PC-9 (cell line): ENCODE measurements around the gene MRPS5. TPM values are rescaled to one million over a fixed set of nuclear protein-coding genes. Genes with fewer than 3 reads are reported as not detected.

ENCODE experiments used
- BruUV-seq: library from RNA; stranded (reverse); fragments of 400-500 nt; replicated peaks from 2 replicates; lab custom pipeline; 2021; lab: Mats Ljungman, UMichigan
- CTCF ChIA-PET: fragments of 300-600 bp; sonication (Branson Sonifier 250); formaldehyde crosslinking; loops from one replicate; lab custom pipeline; 2022; ENCODE audit warnings: antibody characterized with exemption; lab: Charles Lee
- POLR2A ChIA-PET: fragments of 300-600 bp; sonication (Branson Sonifier 250); formaldehyde crosslinking; loops from one replicate; lab custom pipeline; 2022; ENCODE audit warnings: antibody characterized with exemption; ENCODE audit not compliant: unreplicated experiment; lab: Charles Lee
- DNase-seq, 2 experiments: peaks; one replicate each; pipeline versions ENCODE4 v3.0.0 to v3.0.0-alpha.2; 2015 to 2022; ENCODE audit warnings: mixed read lengths in 1 of 2
- H2AFZ ChIP-seq: fragments of 200-600 bp; sonication (generic); 2 replicates; pipeline ENCODE4 v1.8.1; 2017; ENCODE audit warnings: antibody characterized with exemption
- H3F3A ChIP-seq: fragments of 200-600 bp; sonication (generic); 2 replicates; pipeline ENCODE4 v1.8.1; 2017; ENCODE audit warnings: antibody characterized with exemption, mild to moderate bottlenecking, low read depth; ENCODE audit not compliant: insufficient read depth
- H3K27ac ChIP-seq: fragments of 200-600 bp; sonication (generic); 2 replicates; pipeline ENCODE4 v1.6.1; 2016; ENCODE audit warnings: mixed run types
- H3K27me3 ChIP-seq: fragments of 200-600 bp; sonication (generic); 2 replicates; pipeline ENCODE4 v1.6.1; 2016; ENCODE audit warnings: low read depth, mixed run types; ENCODE audit not compliant: insufficient read depth
- H3K36me3 ChIP-seq: fragments of 200-600 bp; sonication (generic); 2 replicates; pipeline ENCODE4 v1.6.1; 2016; ENCODE audit warnings: low read depth, mixed run types
- H3K4me1 ChIP-seq: fragments of 200-600 bp; sonication (generic); replicated peaks from 2 replicates; pipeline ENCODE4 v1.6.1; 2016; ENCODE audit warnings: mixed run types; ENCODE audit not compliant: insufficient read depth
- H3K4me2 ChIP-seq: fragments of 200-600 bp; sonication (generic); 2 replicates; pipeline ENCODE4 v1.6.1; 2017; ENCODE audit warnings: mixed run types
- H3K4me3 ChIP-seq: fragments of 200-600 bp; sonication (generic); 2 replicates; pipeline ENCODE4 v1.6.1; 2016; ENCODE audit warnings: mixed run types
- H3K79me2 ChIP-seq: fragments of 200-600 bp; sonication (generic); 2 replicates; pipeline ENCODE4 v1.6.1; 2017; ENCODE audit warnings: low read depth, mixed run types
- H3K9me2 ChIP-seq: fragments of 200-600 bp; sonication (generic); 2 replicates; pipeline ENCODE4 v1.8.1; 2017; ENCODE audit warnings: mild to moderate bottlenecking; ENCODE audit not compliant: insufficient read depth
- H3K9me3 ChIP-seq: fragments of 200-600 bp; sonication (generic); 2 replicates; pipeline ENCODE4 v1.8.1; 2016; ENCODE audit warnings: low read depth; ENCODE audit not compliant: insufficient read depth
- H4K20me1 ChIP-seq: fragments of 200-600 bp; sonication (generic); 2 replicates; pipeline ENCODE4 v1.8.1; 2017; ENCODE audit not compliant: insufficient read depth
- CTCF ChIP-seq: fragments of 200-600 bp; sonication (generic); conservative IDR thresholded peaks from 2 replicates; pipeline ENCODE4 v1.6.1; 2017; ENCODE audit warnings: mixed run types, antibody characterized with exemption, mild to moderate bottlenecking, moderate library complexity
- EZH2 ChIP-seq: fragments of 200-600 bp; sonication (generic); IDR thresholded peaks from 2 replicates; pipeline ENCODE4 v1.8.0; 2017; ENCODE audit warnings: antibody characterized with exemption, low read depth
- intact Hi-C: fragments of 100-400 bp; cut with micrococcal nuclease; formaldehyde crosslinking; loops from one replicate; pipeline ENCODE4 v1.10.0; 2022; ENCODE audit not compliant: unreplicated experiment
- total RNA-seq: library from RNA; stranded (reverse); gene quantifications from 2 replicates; pipeline ENCODE4 v1.2.3, GENCODE V29; 2021

The MRPS5 gene
- total RNA-seq, 1 experiment from 2014 or later, result 69.0 TPM

GRCh38 chr2:95058989-95059641, 62.5 kb downstream of the MRPS5 start:
- H3K4me1 ChIP-seq, result peaks cover 99% of the 10 kb centered on the region
- H3K36me3 ChIP-seq, result peaks cover 4% of the 10 kb centered on the region
- H3K27me3 ChIP-seq, result no peaks in the 10 kb centered on the region
- intact Hi-C loops, result no loop called here
- H2AFZ ChIP-seq, result no peak overlapping the region
- TF ChIP-seq EZH2 (no peak), CTCF (no peak)
- H4K20me1 ChIP-seq, result no peaks in the 10 kb centered on the region
- peak overlapping the region; percentile 92 for H3K27ac ChIP-seq
- no peaks in the 10 kb centered on the region for H3K9me2 ChIP-seq
- peaks cover 27% of the 10 kb centered on the region for H3K79me2 ChIP-seq
- ChIA-PET CTCF (interaction anchor here (0.9 to 1.0 kb wide), 2 partner anchors 15 to 17 kb away, joined by 3 to 4 read pairs; no protein-coding TSS in a partner anchor), POLR2A (interaction anchor here (0.6 to 0.9 kb wide), 5 partner anchors 16 to 63 kb away, joined by 3 to 6 read pairs (median 3); no protein-coding TSS in a partner anchor)
- peaks cover 81% of the 10 kb centered on the region for H3F3A ChIP-seq
- H3K4me3 ChIP-seq, result peak overlapping the region; percentile 62
- no peaks in the 10 kb centered on the region for H3K9me3 ChIP-seq
- no TSS peak for BruUV-seq
- peak overlapping the region; percentile 90 for H3K4me2 ChIP-seq
- DNase-seq, result peak; percentile 79 to 84

DNA sequence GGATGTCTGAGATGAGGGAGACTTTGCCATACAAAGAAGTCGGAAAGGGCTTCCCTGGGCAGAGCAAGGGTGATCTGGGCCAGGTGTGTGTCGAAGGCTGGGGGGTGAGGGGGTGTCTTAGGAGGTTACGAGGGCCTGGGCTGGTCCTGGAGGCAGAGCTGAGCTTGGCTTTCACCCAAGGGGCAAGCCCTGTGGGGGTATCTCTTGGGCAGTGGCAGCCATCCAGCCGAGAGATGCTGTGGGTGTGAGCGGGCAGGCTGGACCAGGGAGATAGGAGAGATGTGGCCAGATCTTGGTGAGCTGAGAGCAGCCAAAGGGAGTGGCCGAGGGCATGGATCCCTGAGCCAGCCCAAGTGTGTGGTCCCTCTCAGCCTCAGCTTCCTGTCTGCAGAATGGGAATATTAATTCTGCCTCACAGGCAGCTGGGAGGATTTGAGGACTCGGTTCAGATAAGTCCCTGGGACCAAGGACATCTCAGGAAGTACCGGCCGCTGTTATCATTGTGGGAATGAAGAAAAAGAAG, 63.1 kb downstream of the MRPS5 start:
- ChIA-PET CTCF (interaction anchor here (0.9 kb wide), 1 partner anchor 18 kb away, joined by 4 read pairs; no protein-coding TSS in a partner anchor), POLR2A (interaction anchor here (0.6 to 0.9 kb wide), 4 partner anchors 15 to 63 kb away, joined by 3 to 6 read pairs (median 3); no protein-coding TSS in a partner anchor)
- no peaks in the 10 kb centered on the region for H3K9me3 ChIP-seq
- BruUV-seq, result no TSS peak
- no peaks in the 10 kb centered on the region for H4K20me1 ChIP-seq
- peaks cover 99% of the 10 kb centered on the region for H3K4me1 ChIP-seq
- intact Hi-C loops, result no loop called here
- peak overlapping the region; percentile 90 for H3K4me2 ChIP-seq
- peaks cover 27% of the 10 kb centered on the region for H3K79me2 ChIP-seq
- DNase-seq, result no peak
- H3K9me2 ChIP-seq, result no peaks in the 10 kb centered on the region
- peaks cover 82% of the 10 kb centered on the region for H3F3A ChIP-seq
- H3K27me3 ChIP-seq, result no peaks in the 10 kb centered on the region
- peak overlapping the region; percentile 92 for H3K27ac ChIP-seq
- peaks cover 10% of the 10 kb centered on the region for H3K36me3 ChIP-seq
- TF ChIP-seq EZH2, result no peak
- TF ChIP-seq CTCF, result no peak
- no peak overlapping the region for H2AFZ ChIP-seq
- peak overlapping the region; percentile 62; the same call in 1 of the 2 replicates for H3K4me3 ChIP-seq

DNA sequence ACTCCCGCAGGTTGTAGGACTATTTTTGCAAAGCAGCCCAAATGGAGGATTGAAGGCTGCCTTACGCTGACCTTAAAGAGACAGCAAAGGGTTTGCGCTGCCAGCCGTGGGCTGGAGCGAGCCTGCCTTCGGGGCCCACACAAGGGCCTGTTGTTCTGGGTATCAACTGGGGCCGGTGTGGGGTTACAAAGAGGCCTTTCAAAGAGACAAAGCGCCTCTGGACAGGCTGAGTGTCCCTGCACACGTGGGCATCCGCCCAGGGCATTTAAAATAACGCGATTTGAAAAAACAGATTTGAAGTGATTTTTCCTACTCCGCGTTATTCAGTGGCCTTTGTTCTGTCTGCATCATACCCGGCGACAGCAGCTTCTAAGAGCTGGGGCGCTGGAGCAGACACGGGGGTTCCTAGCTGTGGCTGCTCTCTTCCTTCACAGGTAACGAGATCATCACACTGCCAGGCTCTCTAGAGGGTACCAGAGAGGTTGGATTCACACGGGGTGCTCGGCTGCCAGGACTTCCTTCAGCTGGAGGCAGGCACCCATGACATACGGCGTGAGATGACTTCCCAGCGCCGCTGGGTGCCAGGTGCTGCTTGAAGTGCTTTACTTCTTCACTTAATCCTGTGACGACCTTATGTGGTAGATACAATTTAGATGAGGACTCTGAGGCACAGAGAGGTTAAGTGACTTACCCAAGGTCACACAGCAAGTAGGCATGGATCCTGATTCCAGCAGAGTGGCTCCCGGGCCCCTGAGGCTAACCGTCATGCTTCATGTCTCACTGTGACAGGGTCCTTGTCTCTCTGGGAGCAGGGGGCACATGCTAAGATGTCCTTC, 63.9 kb downstream of the MRPS5 start:
- Histone ChIP-seq H3K4me2 (peak overlapping the region; percentile 90), H3K79me2 (peaks cover 34% of the 10 kb centered on the region), H4K20me1 (no peaks in the 10 kb centered on the region), H3K9me2 (no peaks in the 10 kb centered on the region), H2AFZ (no peak overlapping the region), H3K27me3 (no peaks in the 10 kb centered on the region), H3K27ac (peak overlapping the region; percentile 92), H3F3A (peaks cover 80% of the 10 kb centered on the region), H3K36me3 (peaks cover 15% of the 10 kb centered on the region), H3K9me3 (no peaks in the 10 kb centered on the region), H3K4me1 (peaks cover 99% of the 10 kb centered on the region), H3K4me3 (no peak overlapping the region)
- no TSS peak for BruUV-seq
- TF ChIP-seq CTCF, result no peak
- no peak for TF ChIP-seq EZH2
- DNase-seq, result no peak
- ChIA-PET CTCF (no interaction called here), POLR2A (no interaction called here)
- intact Hi-C loops, result loop anchor here (1.0 kb wide), 1 partner anchor 27 kb away; no protein-coding TSS in a partner anchor
